ENCODE results near the gene MTHFD1L.

MTHFD1L gene

DNA sequence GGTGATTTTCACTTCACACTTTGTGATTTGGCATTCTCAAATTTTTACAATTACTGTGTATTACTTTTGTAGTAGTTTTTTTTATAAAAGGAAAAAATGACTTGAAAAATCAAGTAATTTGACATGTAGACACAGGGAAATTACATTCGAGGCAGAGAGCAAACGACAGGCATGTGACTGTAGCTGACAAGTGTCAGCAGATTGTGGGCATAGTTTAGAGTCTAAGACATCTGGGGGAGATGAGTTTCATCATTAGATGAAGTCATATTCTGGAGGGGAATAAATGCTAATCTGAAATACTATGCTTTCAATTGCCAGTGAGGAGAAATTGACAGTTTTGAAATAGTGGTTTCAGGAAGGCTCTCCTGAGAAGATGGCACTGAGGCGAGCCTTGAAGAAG, 126.0 kb downstream of the MTHFD1L start:
- no peak for DNase-seq (ENCODE audit: low spot score)

DNA sequence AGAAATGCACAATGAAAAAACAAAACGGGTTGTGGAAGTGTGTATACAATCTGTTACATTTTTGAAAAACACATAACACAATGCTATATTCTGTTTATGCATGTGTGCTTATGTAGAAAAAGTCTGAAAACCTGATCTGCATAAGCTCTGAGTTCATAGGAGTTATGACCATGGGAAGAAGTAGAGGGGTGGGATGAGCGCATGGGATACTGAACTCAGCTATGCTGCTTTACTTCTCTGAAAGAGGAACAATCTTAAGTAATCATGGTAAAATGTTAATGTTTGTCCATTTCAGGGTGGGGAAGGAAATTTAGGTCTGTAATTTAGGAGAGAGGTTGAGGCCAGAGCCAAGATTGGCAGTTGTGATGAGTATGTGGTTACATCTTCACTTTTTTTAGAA, 126.8 kb downstream of the MTHFD1L start:
- DNase-seq (ENCODE audit: low spot score) = no peak

DNA sequence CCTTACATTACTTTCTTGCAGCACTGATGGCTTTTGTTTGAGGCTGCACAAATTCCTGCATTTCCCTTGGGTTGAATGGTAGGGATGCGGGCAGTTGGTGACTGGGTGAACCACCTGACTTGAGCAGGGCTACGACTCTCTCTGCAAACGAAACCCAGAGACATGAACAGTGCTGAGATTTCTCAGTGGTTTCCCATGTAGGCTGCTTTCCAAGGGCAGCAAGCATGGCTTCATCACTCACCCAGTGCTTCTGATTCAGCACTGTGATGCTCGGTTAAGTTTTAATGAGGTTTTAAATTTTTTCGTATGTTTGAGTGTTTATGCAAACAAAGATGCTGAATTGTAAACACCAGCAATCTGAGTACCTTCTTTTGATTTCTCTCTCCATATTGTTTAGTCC, 127.2 kb downstream of the MTHFD1L start:
- DNase-seq (ENCODE audit: low spot score) = no peak

DNA sequence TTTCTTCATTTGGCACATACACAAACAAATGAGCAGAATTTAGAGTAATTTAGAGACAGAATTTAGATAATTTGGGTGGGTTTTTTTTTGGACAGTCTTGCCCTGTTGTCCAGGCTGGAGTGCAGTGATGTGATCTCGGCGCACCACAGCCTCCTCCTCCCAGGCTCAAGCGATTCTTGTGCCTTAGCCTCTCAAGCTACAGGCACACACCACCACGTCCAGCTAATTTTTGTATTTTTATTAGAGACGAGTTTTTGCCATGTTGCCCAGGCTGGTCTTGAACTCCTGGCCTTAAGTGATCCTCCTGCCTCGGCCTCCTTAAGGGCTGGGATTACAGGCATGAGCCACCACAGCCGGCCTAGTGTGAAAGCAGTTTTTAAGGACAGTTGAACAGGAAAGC, 127.8 kb downstream of the MTHFD1L start:
- no peak for DNase-seq (ENCODE audit: low spot score)

DNA sequence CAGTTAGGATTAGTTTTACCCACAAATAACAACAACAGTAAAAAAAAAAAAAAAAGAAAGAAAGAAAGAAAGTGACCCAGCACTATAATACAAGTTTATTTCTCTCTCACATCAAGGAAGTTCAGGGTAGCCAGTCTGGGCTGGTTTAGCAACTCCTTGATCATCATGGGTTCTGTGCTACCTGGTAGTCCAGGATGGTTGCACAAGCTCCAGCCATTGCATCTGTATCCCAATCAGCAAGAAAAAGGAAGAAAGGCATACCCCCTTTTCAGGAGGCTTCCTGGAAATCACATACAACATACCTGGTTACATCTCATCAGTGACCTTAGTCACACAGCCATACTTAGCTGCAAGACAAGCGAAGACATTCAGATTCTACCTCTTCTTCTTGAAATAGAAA, 128.5 kb downstream of the MTHFD1L start:
- no peak for DNase-seq (ENCODE audit: low spot score)

DNA sequence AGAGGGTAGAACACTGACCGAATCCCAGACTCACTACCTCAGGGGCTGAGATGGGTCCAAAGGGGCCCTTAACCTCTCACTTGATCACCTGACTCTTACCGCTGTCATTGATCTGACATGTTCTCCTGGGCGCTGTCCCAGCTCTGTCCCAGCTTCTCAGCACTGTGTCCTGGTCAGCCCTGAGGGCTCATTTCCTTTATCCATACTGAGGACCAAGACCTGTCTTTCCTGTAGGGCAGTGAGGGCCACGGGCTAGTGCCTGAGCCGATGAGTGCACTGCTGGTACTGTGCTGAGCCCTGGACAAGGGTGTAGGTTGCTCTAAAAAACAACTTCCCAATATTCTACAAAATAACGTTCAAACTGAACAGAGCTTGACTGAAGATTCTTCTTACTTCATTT, 131.5 kb downstream of the MTHFD1L start:
- no peak for DNase-seq (ENCODE audit: low spot score)

DNA sequence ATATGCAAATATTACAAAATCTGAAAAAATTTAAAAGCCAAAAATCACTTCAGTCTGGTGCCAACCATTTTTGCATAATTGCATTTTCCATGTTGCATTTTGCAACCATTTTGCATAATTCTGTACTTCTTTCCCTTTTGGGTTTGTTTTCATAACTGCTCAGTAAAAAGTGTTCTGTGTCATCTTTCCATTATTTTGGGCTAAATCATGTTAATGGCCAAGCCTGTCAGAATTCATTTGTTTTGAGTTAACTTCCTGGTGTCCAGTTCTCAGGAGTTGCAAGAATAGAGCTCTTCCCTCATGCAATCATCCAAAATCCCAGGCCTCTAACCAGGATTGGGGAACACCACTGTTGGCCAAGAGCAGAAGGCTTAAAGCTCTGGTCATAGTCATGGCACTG, 133.6 kb downstream of the MTHFD1L start:
- no peak for DNase-seq (ENCODE audit: low spot score)

DNA sequence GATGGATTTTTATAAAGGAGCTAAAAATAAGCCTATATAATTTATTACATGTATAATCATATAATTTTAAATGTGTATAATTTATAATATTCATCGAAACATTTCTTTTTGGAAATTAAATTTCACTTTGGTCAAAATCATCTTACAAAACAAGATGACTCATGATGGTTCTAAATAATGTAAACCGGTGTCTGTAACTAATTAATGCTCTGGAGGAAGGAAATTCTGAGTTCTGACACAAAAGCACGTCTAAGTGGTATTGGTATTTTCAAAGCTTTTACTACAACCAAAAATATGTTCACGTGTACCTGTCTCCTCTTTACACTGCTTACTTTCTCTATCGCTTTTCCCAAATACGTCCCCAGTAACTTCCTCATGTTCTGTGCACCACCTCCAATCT, 134.1 kb downstream of the MTHFD1L start:
- DNase-seq (ENCODE audit: low spot score) = no peak

DNA sequence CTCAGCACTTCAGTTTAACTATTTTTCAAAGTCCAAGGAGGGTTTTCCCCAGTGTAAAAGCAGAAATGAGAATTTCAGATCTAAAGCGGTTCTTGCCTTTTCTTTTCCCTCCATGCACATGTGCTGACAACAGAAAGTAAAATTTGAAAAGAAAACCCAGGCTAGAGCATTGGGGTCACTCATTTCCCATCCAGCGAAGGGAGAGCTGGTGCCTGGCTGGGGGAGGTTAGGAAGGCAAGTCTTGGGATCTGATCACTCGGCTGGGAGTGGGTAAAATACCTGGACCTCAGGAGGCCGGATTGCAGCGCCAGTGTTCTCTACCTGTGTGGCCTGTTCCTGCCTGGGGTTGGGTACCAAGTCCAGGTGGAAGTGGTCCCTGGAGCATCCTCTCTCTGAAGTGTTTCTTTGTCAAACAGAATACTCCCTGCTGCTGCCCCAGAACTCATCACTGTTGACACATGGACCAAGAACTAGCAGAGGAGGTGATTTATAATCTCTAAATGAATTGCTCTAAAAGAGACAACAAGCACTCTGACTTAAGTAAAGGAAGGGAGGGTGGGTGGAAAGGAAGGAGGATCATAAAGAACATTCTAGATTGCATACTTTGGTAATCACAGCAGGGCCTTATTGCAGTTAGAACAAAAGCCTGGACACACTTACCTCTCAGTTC, 136.0 kb downstream of the MTHFD1L start:
- DNase-seq (ENCODE audit: low spot score) = no peak

DNA sequence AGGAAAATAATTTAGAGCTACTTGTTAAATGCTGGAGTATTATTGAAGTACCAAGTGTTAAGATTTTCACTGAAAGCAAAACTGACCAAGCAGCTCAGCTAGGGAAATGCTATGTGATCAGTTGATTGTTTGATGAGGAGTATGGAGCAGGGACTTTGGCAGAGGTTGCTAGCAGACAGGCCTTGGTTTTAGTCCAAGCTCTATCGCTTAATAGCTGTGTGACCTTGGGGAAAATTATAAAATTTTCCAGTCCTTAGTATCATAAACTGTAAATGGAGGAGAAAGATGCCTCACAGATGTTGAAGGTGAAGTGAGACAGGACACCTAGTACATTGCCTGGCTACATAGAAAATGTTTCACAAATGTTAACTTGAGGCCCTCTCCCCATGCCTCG, 136.6 kb downstream of the MTHFD1L start:
- DNase-seq (ENCODE audit: low spot score) = no peak

DNA sequence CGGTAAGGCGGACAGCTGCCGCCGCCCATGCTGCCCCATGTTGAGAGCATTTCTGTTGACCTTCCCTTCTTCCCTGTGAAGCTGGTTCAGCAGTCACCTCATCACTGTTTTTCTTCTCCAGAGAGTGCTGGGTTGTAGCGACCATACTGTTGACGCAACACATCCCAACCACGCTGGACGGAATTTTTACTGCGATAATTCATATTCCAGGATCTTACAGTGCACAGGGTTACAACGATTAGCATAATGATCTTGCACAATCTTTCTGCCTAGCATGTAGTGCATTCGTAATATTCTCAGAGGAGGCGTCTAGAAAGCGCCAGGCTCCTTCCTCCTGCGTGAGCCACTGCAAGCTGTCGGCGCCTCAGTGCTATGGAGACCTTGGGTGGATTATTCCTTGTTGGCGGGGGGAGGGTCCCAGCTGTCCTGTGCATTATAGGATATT, 137.0 kb downstream of the MTHFD1L start:
- no peak for DNase-seq (ENCODE audit: low spot score)

DNA sequence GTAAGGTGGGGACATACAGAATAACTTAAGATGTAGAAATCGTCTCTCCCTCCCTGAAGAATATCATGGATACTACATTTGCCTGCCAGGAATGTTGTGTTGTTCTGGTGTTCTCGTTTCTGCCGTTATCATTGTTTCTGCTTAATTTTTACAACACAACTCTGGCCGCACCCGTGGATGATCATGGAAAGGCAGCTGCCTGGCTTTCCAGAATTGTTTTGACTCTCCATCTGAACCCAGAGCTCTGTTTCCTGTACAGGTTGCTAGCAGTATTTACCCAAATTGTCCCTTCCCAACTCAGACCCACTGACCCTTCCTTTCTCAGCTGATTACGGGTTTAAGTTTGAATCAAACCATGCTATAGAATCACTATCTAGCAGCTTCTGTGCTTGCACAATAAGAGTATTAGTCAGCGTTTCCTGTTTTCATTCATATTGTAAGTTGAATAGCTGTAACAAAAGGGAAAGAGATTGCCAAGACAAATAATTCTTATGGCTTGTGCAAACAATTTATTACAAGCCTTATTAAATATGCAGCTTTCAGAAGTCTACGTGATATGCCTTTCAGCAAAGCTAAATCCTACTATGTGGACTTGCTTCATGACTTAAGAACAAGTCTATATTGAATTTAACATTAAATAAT, 139.0 kb downstream of the MTHFD1L start:
- no peak for DNase-seq (ENCODE audit: low spot score)

DNA sequence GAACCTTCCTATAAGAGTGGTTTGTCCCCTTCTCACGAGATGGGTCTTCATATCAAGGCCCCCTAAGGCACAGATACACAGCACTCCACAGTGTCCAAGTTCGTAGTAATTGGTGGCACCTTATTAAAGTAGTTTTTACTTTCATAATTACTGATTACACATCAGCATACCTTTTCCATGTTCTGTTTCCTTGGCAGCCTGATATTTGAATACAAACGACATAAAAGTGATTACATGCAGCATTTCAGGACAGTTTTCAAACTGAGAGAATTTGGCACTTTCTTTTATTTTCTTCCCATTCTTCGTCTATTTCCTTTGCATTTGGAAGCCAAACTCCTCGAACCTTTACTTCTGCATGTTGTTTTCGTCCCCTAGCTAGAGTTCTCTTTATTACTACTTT, 139.7 kb downstream of the MTHFD1L start:
- no peak for DNase-seq (ENCODE audit: low spot score)

DNA sequence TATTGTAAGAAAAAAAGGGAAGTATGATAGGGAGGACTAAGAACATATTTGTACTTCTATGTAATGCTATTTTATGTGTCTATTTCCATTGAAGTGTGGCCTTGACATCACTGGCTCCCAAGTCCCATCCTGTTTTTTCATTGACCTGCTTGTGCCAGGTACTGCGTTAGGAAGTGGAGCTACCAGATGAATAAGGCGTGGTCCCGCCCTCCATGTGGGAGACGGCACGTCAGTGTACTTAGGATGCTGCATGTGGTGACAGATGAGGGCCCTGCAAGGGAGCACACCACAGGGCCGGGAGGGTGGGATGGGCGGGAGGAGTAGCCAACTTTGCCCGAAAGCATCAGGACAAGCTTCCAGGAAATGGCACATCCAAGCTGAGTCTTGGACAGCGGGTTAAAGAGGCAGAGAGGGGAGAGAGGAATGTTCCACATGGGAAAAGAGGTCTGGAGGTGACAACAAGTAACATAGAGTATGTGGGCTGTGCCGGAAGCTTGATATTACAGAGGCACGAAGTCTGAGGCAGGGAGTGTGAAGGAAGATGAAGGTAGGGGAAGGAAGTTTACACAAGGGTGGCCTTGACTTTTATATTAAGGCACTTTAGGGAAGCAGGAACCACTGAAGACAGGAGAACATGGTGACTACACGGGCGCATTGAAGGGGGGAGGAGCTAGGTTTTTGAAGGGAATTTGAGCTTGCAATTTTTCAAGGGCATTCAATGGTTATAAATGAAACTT, 140.6 kb downstream of the MTHFD1L start:
- DNase-seq (ENCODE audit: low spot score) = no peak

DNA sequence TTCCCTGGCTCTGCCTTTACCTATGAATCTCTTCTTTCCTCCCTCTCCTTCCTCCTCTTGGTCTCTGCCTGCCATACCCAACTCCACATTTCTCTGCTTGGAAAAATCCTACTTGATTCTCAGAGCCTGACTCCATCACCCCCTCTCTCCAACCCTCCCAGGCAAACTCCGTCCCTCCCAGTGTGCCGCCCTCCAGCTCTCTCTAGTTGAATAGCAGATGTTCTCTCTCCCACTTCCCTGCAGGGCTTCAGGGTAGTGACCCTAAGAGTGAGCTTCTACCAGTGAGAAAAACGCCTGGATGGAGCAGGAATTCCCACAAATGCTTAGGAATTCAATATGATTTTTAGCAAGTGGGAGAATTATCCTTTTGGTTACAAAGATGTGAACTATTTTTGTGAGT, 141.6 kb downstream of the MTHFD1L start:
- DNase-seq (ENCODE audit: low spot score) = no peak

DNA sequence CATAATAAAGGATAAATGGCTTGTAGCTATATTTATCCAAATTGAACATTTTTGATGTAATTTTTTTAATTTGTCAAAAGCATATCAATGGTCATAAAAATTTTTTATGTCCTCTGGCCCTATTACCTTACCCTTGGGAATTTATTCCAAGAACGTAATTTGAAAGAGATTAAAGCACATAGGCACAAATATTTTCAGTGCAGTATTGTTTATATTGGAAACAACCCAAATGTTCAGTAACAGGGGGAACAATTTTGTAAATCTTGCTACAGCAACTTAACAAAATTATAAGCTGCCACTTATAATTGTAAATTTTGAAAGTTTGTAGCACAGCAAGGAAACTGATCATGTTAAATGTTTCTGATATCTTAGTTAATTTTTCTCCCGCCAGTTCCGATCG, 142.4 kb downstream of the MTHFD1L start:
- no peak for DNase-seq (ENCODE audit: low spot score)

DNA sequence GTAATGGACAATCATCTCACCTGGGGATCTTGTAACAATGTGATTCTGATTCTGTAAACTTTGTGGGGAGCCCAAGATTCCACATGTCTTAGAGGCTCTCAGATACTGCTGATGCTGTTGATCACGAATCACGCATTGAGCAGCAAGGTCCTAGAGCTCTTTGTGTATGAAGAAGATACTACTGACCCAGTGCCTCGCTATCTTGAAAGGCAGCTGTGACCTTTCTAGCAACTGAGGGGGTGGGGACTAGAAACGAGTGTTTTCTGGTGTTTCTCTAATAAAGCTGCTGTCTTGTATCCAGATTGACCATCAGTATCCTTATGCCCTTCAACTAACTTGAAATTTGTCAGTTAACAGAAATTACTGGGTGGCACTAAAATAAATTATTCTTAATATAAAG, 142.9 kb downstream of the MTHFD1L start:
- no peak for DNase-seq (ENCODE audit: low spot score)

DNA sequence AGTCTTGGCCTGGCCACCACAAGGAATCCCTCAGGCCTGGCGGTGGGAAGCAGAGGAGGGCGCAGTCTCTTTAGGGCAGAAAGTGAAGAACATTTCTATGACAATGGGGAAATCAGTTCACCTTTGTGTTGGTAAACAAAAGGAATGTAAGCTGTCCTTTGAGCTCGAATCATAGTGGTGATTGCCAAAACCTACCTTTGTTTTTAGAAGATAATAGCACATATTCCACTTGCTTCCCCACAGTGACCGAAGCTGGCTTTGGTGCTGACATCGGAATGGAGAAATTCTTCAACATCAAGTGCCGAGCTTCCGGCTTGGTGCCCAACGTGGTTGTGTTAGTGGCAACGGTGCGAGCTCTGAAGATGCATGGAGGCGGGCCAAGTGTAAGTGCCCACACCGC, 144.1 kb downstream of the MTHFD1L start:
- peak; percentile 16 for DNase-seq (ENCODE audit: low spot score)

DNA sequence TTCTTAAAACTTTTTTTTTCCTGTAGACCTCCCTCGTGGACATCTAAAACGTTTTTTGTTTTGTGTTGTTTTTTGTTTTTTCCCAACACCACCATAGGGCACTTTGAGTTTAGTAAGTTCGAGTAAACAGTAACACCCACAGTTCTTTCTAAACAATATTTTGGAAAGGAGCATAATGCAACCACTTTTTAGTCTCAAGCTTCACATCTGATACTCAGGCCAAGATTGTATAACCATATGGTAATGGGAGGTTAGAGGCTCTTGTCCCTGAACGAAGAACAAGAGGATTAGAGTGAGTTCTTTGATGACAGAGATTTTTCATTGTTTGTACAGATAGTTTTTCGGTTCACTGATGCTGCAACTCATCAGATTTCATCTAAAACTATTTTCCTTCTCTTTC, 144.6 kb downstream of the MTHFD1L start:
- DNase-seq (ENCODE audit: low spot score) = peak; percentile 16

DNA sequence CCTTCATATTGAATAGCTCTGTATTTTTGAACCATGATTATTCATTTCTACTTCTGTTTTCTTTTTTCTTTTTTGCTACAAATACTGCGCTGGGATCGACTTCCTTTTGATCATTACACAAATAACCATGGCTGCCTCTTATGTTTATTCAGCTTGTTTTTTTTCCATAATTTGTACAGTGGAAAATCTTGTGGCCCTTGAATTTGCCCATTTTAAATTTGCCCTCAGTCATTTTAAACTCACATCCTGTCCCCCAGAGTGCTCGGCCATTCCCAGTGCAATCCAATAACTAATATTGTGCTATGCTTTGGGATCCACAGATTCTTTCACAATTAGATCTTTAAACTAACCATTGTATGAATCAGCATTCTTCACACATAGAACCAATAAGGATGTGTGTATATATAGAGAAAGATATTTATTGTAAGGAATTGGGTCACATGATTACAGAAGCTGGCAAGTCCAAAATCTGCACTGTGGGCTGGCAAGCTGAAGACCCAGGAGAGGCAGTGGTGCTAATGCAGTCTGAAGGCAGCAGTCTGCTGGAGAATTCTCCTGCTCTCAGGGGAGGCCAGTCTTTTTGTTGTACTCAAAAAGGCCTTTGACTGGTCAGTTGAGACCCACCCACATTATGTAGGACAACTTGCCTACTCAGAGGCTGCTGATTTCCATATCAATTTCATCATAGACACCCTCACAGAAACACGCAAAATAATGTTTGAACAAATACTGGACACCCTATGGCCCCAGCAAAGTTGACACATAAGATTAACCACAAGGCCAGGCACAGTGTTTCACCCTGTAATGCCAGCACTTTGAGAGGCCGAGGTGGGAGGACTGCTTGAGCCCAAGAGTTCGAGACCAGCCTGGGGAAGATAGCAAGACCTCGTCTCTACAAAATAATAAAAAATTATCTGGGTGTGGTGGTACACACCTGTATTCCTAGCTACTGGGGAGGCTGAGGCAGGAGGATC, 147.1 kb downstream of the MTHFD1L start:
- no peak for DNase-seq (ENCODE audit: low spot score)

DNA sequence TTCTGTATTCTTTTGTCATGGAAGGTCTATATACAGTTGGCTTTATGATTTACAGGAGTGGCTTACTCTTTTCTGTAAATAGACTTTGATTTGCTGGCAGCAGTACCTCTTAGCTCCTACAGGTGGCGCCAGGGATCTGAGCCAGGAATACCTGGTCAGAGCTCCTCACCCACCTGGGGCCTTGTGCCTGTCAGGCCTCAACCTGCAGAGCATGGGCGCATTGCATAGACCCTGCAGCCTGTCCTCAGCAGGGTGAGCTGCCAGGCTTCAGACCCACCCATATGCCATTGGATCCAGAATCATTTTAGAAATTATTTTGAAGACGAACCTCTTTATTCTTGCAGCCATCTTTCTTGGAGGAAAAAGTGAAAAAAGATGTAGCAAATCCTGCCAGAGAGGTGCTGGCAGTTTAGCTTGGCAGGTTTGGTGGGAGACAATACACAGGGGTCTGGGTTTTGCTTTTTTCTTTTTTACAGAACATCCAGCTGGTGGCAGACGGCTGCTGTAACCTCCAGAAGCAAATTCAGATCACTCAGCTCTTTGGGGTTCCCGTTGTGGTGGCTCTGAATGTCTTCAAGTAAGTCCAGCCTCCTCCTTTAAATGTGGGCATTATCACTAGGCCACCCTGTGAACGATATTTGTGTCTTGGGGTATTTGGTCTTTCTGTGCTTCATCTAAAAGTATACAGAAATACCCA, 149.1 kb downstream of the MTHFD1L start:
- peak; percentile 90 for DNase-seq (ENCODE audit: low spot score)

Data from cerebellar cortex (tissue), 1 donor.